Measurements from ENCODE around the gene C11orf42.

DNA sequence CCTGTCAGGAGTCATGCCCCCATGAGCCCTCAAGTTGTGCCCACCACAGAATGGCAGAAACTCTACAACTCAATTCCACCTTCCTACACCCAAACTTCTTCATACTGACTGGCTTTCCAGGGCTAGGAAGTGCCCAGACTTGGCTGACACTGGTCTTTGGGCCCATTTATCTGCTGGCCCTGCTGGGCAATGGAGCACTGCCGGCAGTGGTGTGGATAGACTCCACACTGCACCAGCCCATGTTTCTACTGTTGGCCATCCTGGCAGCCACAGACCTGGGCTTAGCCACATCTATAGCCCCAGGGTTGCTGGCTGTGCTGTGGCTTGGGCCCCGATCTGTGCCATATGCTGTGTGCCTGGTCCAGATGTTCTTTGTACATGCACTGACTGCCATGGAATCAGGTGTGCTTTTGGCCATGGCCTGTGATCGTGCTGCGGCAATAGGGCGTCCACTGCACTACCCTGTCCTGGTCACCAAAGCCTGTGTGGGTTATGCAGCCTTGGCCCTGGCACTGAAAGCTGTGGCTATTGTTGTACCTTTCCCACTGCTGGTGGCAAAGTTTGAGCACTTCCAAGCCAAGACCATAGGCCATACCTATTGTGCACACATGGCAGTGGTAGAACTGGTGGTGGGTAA lies 6.1 kb upstream of the C11orf42 start, which contains the start of gene OR52W1:
- TF ChIP-seq, protein P1, sequence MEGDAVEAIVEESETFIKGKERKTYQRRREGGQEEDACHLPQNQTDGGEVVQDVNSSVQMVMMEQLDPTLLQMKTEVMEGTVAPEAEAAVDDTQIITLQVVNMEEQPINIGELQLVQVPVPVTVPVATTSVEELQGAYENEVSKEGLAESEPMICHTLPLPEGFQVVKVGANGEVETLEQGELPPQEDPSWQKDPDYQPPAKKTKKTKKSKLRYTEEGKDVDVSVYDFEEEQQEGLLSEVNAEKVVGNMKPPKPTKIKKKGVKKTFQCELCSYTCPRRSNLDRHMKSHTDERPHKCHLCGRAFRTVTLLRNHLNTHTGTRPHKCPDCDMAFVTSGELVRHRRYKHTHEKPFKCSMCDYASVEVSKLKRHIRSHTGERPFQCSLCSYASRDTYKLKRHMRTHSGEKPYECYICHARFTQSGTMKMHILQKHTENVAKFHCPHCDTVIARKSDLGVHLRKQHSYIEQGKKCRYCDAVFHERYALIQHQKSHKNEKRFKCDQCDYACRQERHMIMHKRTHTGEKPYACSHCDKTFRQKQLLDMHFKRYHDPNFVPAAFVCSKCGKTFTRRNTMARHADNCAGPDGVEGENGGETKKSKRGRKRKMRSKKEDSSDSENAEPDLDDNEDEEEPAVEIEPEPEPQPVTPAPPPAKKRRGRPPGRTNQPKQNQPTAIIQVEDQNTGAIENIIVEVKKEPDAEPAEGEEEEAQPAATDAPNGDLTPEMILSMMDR (IDR thresholded peaks at IDR 0.05; ENCODE audit: insufficient read depth, low read length, poor library complexity, severe bottlenecking) = no peak
- TF ChIP-seq EZH2phosphoT487 (conservative IDR thresholded peaks at IDR 0.05; ENCODE audit: low read length) = no peak

Data from SU-DHL-6 (cell line).